ENCODE data around the gene CMPK1.

Gene CMPK1

GRCh38 chr1:47424336-47424982 is 90.9 kb downstream of the CMPK1 start:
- peak; percentile 48 for DNase-seq (ENCODE audit: low spot score)
